ENCODE results near the gene PTGES3.
A peak's percentile ranks its signal among the peaks of the same experiment; 100 is the strongest.
"Not testable (repeated sequence)": the region's sequence is repeated elsewhere in the genome, so short reads cannot be mapped to it uniquely, and the experiment has no call there.

PTGES3 gene

GRCh38 chr12:56709759-56710376 lies 21.8 kb upstream of the PTGES3 start:
- DNase-seq (ENCODE audit: low spot score) = no peak

GRCh38 chr12:56704522-56704921 lies 16.4 kb upstream of the PTGES3 start:
- DNase-seq (ENCODE audit: low spot score) = not testable (repeated sequence)

GRCh38 chr12:56699020-56699661 lies 11.1 kb upstream of the PTGES3 start:
- DNase-seq (ENCODE audit: low spot score) = no peak

- DNase-seq (ENCODE audit: low spot score) = no peak
These were observed 7.4 kb upstream of the PTGES3 start for GRCh38 chr12:56695327-56696101.

GRCh38 chr12:56694161-56694560 lies 6.1 kb upstream of the PTGES3 start:
- DNase-seq (ENCODE audit: low spot score) = no peak

GRCh38 chr12:56688846-56689109 lies 694 bp upstream of the PTGES3 start:
- peak; percentile 62 for DNase-seq (ENCODE audit: low spot score)

- DNase-seq (ENCODE audit: low spot score) = peak; percentile 51
These were observed 608 bp downstream of the PTGES3 start for GRCh38 chr12:56687223-56688128.

- DNase-seq (ENCODE audit: low spot score) = no peak
These were observed 3.2 kb downstream of the PTGES3 start for GRCh38 chr12:56684745-56685359.

GRCh38 chr12:56682323-56682722 lies 5.8 kb downstream of the PTGES3 start:
- DNase-seq (ENCODE audit: low spot score) = no peak

GRCh38 chr12:56679883-56680575 lies 8.1 kb downstream of the PTGES3 start:
- DNase-seq (ENCODE audit: low spot score) = no peak

GRCh38 chr12:56678852-56679251 lies 9.2 kb downstream of the PTGES3 start:
- no peak for DNase-seq (ENCODE audit: low spot score)

- DNase-seq (ENCODE audit: low spot score) = no peak
These were observed 10.4 kb downstream of the PTGES3 start for GRCh38 chr12:56677680-56678079.

GRCh38 chr12:56676851-56677580 lies 11.1 kb downstream of the PTGES3 start:
- no peak for DNase-seq (ENCODE audit: low spot score)

GRCh38 chr12:56671608-56672007 lies 16.5 kb downstream of the PTGES3 start:
- no peak for DNase-seq (ENCODE audit: low spot score)

- no peak for DNase-seq (ENCODE audit: low spot score)
These were observed 17.2 kb downstream of the PTGES3 start for GRCh38 chr12:56670836-56671235.

GRCh38 chr12:56668197-56668457 lies 20.0 kb downstream of the PTGES3 start:
- no peak for DNase-seq (ENCODE audit: low spot score)

GRCh38 chr12:56661979-56662638 lies 26.0 kb downstream of the PTGES3 start:
- DNase-seq (ENCODE audit: low spot score) = no peak

GRCh38 chr12:56661560-56661959 lies 26.5 kb downstream of the PTGES3 start:
- DNase-seq (ENCODE audit: low spot score) = no peak

- DNase-seq (ENCODE audit: low spot score) = peak; percentile 35
These were observed 29.2 kb downstream of the PTGES3 start for GRCh38 chr12:56658921-56659320.

Data from germinal center (tissue), 1 donor.